Dedifferentiated amniotic fluid mesenchymal stem cell (primary cell): ENCODE measurements around the gene PPARA.

Experiments used
- DNase-seq: peaks from one replicate; pipeline ENCODE4 v3.0.0-alpha.2; 2016; ENCODE audit errors: extremely low spot score

PPARA gene

DNA sequence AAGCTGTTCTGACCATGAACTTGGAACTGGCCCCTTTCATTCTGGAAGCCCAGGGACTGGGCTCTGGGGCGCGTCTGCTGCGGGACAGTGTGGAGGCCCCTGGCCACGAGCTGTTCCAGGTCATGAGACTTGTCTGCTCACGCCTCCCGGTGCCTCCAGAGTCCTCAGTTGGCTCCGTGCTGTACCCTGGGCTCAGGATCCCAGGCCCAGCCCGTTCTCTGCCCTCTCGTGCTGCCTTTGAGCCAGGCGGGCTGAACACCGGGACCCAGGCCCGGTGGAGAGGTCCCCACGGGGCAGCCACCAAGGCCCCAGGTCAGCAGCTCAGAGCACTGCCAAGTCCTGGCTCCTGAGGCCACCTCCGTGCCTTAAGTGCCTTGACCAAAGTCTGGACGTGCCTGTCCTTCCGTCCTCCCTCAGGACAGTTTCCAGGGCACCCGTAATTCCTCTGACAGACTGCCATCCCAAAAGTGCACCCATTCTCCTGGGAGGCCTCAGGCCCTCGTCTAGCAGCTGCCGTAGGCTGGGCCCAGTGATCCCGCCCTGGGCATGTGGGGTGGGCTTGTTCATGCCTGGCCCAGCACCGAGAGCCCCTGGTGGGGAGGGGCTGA lies 36.3 kb upstream of the PPARA start:
- no peak for DNase-seq

- DNase-seq, result no peak
Measured at GRCh38 chr22:46114518-46115387, 35.6 kb upstream of the PPARA start.

DNA sequence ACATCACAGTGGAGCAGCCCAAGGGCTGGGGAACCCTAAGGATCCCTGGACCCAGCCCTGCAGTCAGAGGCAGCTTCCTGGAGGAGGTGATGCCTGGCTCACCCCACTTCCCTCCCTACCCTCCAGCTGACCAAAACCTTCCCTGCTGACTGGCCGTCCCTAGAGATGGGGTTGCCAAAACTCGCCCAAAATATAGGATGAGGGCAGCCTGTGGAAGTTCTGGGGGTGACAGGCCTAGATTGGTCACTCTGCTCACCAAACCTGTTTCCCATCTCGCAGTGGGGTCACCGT lies 35.0 kb upstream of the PPARA start:
- DNase-seq, result no peak

DNA sequence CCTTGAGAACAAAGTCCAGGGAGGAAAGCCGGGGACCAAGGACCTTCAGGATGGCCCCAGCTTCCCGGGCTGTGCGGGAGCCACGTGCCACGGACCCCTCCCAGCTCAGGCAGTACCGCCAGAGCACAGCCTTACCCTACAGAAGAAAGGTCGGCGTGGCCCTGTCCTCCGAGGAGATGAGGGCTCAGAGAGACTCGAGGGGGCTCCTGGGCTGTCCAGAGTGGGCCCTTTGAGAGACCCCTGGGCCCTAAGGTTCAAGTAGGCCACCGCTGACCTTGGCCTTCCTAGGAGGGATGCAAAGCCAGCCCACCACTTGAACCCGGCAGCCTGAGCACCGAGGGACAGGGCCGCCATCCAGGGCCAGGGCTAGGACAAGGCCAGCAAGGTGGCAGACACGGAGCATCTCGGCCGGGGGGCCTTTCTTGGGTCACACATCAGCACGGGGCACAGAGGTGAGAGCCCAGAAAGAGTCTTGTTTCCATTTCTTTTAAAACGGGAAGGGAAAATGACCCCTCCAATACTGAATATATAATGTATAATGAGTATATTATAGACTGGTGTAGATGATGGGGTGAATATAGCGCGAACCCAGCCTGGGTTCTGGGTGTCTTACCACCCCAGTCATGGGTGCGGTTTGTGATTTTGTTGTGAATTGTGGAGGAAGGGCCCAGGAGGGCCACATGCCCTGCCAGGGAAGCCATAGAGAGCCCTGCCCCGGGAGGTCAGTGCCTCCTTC lies 34.4 kb upstream of the PPARA start:
- DNase-seq, result no peak

DNA sequence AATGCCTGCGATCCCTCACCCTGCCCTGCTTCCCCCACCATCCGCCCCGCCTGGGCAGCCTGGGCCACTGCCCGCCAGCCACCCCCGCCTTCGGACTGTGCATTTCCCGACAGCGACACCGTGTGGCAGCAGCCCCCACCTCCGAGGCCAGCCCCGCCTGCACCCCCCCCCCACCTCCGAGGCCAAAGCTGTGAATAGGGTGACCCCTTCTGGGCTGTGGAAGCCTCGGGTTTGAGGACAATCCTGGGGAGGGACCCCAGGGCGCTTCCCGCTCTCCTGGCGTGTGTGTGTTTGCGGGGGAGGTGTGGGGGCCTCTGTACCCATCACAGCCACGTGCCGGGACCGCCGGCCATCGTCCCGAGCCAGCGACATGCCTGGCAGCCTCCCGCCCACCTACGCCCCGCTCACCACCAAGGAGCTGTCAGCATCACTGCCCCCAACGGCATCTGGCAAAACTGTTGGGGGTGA lies 33.8 kb upstream of the PPARA start:
- peak; percentile 60 for DNase-seq

GRCh38 chr22:46117206-46118199 lies 32.8 kb upstream of the PPARA start:
- DNase-seq, result no peak

GRCh38 chr22:46119093-46119728 lies 31.1 kb upstream of the PPARA start:
- no peak for DNase-seq

GRCh38 chr22:46119729-46120419 lies 30.5 kb upstream of the PPARA start:
- DNase-seq, result no peak

DNA sequence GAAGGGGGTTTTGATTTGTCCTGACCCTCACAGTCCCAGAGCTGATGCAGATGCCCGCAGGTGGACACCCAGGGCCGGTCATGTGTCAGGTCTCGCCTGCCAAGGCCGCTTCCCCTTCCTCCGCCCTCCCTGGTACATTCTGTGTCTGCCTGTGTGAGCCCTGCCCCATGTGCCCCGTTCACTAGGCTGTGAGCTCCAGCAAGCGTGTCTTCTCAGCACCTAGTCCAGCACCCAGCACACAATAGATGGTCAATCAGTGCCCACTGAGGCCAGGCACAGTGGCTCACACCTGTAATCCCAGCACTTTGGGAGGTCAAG lies 29.9 kb upstream of the PPARA start:
- no peak for DNase-seq

DNA sequence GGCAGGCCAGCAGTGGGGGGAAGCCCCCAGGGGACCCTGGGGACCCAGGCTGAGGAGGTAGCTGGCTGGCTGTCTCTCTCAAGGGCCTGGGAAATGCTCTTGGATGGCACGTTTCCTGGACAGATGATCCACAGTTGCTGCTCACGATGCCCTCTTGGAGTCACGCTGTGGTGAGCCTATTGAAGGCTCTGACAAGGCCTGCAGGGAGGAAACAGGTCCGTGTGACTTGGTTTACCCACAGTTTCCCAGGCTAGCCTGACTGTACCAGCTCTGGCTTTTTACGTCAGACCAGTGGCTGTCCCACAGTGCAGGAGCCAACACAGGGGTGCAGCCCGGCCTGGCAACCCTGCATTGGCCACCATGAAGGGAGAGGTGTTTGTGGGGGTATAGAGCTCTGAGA lies 29.2 kb upstream of the PPARA start:
- no peak for DNase-seq

GRCh38 chr22:46121523-46122287 lies 28.6 kb upstream of the PPARA start:
- DNase-seq, result no peak

- DNase-seq, result peak; percentile 37
Measured at GRCh38 chr22:46122511-46122971, 27.8 kb upstream of the PPARA start.

- DNase-seq, result no peak
Measured at GRCh38 chr22:46122980-46123693, 27.2 kb upstream of the PPARA start.

- DNase-seq, result no peak
Measured at GRCh38 chr22:46123694-46124382, 26.5 kb upstream of the PPARA start.

- no peak for DNase-seq
Measured at GRCh38 chr22:46124383-46125144, 25.8 kb upstream of the PPARA start.

DNA sequence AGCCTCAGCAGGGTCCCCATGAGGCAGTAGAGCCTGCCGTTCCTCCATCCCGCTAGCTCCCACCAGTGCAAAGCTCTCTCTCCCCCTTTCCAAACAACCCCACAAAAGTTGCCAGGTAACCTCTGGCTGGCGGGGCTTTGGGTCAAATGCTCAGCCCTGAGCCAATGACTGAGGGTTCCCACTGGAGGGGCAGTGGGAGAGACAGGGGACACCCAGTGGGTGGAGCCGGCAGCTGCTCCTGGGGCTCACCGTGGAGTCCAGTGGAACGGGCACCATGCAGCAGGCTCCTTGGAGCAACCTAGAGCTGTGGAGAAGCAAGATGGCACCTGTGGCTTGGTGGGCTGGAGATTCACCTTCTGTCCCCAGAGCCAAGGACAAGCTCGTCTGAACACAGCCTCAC lies 25.0 kb upstream of the PPARA start:
- no peak for DNase-seq

DNA sequence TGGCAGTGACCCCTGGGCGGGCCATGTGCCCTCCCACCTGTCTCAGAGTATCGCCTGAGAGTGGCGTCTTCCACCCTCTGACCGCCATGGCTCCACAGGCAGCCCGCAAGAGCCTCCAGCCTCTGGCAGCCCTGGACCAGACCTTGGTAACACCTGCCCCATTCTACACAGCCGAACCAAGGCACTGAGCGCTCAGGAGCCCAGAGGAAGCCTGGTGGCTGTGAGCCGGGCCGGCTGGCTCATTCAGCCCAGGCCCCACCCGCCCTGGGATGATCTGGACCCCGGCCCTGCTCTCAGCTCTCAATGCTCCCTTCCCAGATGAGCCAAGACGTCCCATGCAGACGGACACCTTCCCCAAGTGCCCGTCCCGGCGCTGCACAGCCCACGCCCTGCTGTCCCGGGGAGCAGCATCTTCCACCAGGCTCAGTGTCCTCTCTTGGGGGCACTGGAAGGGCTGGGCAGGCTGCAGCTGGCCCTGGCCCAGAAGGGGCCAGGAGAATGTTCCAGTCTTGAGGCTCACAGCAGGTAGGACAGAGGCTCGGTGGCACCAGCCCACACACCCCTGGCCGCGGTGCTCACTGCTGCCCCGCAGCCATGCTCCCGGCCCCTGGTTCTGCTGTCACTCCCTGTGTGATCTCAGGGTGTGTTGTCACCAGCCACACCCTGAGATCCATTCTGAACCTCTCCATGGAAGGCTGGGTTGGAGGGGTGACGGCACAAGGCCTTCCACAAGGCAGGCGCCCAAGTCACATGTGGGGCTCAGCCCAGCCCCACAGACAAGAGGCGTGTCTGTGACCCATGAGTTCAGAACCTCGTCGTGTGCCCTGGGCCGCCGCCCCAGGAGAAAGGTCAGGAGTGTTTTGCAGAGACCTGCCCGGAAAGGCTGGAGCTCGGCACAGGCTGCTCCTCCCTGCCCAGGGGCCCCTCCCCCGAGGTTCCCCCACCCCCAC lies 24.2 kb upstream of the PPARA start:
- no peak for DNase-seq
